Measurements from ENCODE around the gene ECE2. TPM values are rescaled to one million over a fixed set of nuclear protein-coding genes. Genes with fewer than 3 reads are reported as not detected.
A peak's percentile ranks its signal among the peaks of the same experiment; 100 is the strongest.

ECE2 gene
- total RNA-seq, 2 experiments from 2014 or later, result not detected

DNA sequence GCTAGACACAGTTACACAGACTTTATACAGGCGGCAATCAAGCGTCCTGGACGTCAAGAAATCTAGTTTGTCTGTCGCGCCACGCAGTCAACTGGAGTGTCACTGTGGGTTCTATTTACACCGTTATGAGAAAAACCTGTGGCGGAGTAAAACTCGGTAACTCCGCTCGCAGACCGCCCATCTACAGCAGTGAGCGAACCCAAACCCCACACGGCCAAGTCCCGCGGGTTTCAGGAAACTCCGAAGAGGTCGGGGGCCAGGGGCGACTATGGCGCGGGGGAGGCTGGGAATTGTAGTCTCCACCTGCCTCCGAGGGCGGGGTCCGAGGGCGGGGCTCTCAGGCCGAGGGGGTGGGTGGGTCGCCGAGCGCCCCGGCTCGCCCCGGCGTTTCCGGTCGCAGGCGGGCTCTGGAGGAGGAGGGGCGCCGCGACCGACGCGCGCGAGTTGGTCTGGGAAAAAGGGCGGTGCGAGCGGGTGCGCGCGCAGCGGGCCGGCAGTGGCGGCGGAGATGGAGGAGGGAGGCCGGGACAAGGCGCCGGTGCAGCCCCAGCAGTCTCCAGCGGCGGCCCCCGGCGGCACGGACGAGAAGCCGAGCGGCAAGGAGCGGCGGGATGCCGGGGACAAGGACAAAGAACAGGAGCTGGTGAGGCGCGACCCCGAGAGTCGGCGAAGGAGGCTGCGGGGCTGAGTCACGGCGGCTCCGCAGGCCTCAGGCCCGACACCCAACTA, 23.1 kb downstream of the ECE2 start, which contains the start of gene PSMD2:
PSMD2 (plus strand) TSS at position 483 of the 729 bp plus-strand sequence; CDS start at position 509, 26 bp downstream.
- ChIA-PET POLR2A (interaction anchor here (0.6 kb wide), 1 partner anchor 15 kb away, joined by 3 read pairs; no protein-coding TSS in a partner anchor), CTCF (interaction anchor here (1.0 to 1.3 kb wide), 2 partner anchors 49 to 139 kb away, joined by 4 read pairs; partner anchors contain the start of gene EEF1AKMT4)
- ATAC-seq (ENCODE audit: poor library complexity), result peak; percentile 93

DNA sequence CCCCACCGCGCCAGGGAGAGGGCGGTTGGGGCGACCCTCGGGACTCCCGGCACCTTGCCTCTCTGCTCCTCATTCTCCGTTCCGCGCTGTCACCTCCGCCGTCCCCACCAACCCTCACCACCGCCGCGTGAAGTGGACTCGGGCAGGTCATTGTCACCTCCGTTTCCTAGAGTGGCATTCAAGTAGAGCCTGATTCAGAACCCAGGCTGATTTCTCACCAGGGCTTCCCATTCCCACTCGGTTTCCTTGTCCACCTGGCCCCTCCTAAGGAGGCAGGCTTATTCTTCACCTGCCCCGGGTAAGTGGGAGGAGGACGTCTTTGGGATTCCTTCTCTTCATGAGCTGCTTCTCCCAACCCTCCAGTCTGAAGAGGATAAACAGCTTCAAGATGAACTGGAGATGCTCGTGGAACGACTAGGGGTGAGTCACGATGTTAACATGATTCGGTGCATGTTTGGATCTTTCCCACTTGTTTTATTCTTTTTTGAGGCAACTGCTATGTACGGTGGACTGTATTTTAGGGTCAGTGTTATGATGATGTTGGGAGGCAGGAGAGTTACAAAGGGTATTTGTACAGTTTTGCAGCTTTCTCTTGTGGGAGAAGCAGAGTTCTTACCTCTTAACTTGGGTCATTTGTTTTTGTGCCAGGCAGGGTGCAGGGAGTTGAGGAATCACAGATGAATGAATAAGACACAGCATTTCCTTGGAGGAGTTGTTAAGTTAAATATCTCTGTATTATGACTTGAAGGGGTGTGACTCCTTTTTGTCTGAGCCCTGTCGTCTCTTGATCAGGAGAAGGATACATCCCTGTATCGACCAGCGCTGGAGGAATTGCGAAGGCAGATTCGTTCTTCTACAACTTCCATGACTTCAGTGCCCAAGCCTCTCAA, 23.9 kb downstream of the ECE2 start:
- Mint-ChIP-seq H3K9me3 (no peaks in the 10 kb centered on the region), H3K27ac (peak overlapping the region; percentile 91), H3K36me3 (ENCODE audit: low read depth) (peaks cover 57% of the 10 kb centered on the region), H3K4me1 (ENCODE audit: low read depth) (peaks cover 26% of the 10 kb centered on the region), H3K4me3 (peak overlapping the region; percentile 96), H3K27me3 (no peaks in the 10 kb centered on the region)
- intact Hi-C loops (cut with DNase I, micrococcal nuclease), result loop anchor here (1.0 to 5.0 kb wide), 11 partner anchors 15 to 1502 kb away; partner anchors contain the start of genes AP2M1 (in 2 of the 2), EIF4G1 (in 2 of the 2), ABCC5 (in 1 of the 2) and CAMK2N2 (in 1 of the 2)
- Histone ChIP-seq H3K36me3 (ENCODE audit: insufficient read depth, low read length) (peaks cover 48% of the 10 kb centered on the region), H3K9me3 (ENCODE audit: control insufficient read depth in 1 of 2, insufficient read depth in 1 of 2, low read length in 2 of 2) (no peaks in the 10 kb centered on the region), H3K4me1 (ENCODE audit: insufficient read depth, low read length) (peaks cover 24% of the 10 kb centered on the region), H3K27me3 (ENCODE audit: control insufficient read depth in 1 of 2, insufficient read depth in 2 of 2, low read length in 2 of 2) (no peaks in the 10 kb centered on the region), H3K4me3 (ENCODE audit: low read length) (peak overlapping the region; percentile 95), H3K27ac (ENCODE audit: low read depth in 1 of 2, low read length in 2 of 2) (peak overlapping the region; percentile 48 to 65)
- TF ChIP-seq, protein P1, sequence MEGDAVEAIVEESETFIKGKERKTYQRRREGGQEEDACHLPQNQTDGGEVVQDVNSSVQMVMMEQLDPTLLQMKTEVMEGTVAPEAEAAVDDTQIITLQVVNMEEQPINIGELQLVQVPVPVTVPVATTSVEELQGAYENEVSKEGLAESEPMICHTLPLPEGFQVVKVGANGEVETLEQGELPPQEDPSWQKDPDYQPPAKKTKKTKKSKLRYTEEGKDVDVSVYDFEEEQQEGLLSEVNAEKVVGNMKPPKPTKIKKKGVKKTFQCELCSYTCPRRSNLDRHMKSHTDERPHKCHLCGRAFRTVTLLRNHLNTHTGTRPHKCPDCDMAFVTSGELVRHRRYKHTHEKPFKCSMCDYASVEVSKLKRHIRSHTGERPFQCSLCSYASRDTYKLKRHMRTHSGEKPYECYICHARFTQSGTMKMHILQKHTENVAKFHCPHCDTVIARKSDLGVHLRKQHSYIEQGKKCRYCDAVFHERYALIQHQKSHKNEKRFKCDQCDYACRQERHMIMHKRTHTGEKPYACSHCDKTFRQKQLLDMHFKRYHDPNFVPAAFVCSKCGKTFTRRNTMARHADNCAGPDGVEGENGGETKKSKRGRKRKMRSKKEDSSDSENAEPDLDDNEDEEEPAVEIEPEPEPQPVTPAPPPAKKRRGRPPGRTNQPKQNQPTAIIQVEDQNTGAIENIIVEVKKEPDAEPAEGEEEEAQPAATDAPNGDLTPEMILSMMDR (IDR thresholded peaks at IDR 0.05), result no peak
- ChIA-PET POLR2A (interaction anchor here (0.6 kb wide), 1 partner anchor 14 kb away, joined by 3 read pairs; no protein-coding TSS in a partner anchor), CTCF (no interaction called here)
- ATAC-seq (ENCODE audit: poor library complexity) (no peak), DNase-seq (no peak)

More for the DNA sequence above, 23.1 kb downstream of the ECE2 start, which contains the start of gene PSMD2:
- no peaks in the 10 kb centered on the region for H3K9me3 ChIP-seq (ENCODE audit: control insufficient read depth in 1 of 2, insufficient read depth in 1 of 2, low read length in 2 of 2)
- Mint-ChIP-seq H3K4me1 (ENCODE audit: low read depth) (peaks cover 26% of the 10 kb centered on the region), H3K9me3 (no peaks in the 10 kb centered on the region), H3K4me3 (peak within 1 kb of the TSS; percentile 96), H3K27ac (peak within 1 kb of the TSS; percentile 91), H3K27me3 (no peaks in the 10 kb centered on the region), H3K36me3 (ENCODE audit: low read depth) (peaks cover 49% of the 10 kb centered on the region)
- H3K4me3 ChIP-seq (ENCODE audit: low read length), result peak within 1 kb of the TSS; percentile 95
- H3K27me3 ChIP-seq (ENCODE audit: control insufficient read depth in 1 of 2, insufficient read depth in 2 of 2, low read length in 2 of 2), result no peaks in the 10 kb centered on the region
- intact Hi-C loops (cut with DNase I, micrococcal nuclease), result loop anchor here (1.0 to 5.0 kb wide), 12 partner anchors 15 to 1502 kb away; partner anchors contain the start of genes AP2M1 (in 2 of the 2), EIF4G1 (in 2 of the 2), ABCC5 (in 1 of the 2) and ABCF3 (in 1 of the 2)
- H3K4me1 ChIP-seq (ENCODE audit: insufficient read depth, low read length), result peaks cover 24% of the 10 kb centered on the region
- peak within 1 kb of the TSS; percentile 60 to 86 for H3K27ac ChIP-seq (ENCODE audit: low read depth in 1 of 2, low read length in 2 of 2)
- TF ChIP-seq, protein P1 (IDR thresholded peaks at IDR 0.05), result no peak
- peak; percentile 94 to 99 (median 98) for DNase-seq
- peaks cover 39% of the 10 kb centered on the region for H3K36me3 ChIP-seq (ENCODE audit: insufficient read depth, low read length)

DNA sequence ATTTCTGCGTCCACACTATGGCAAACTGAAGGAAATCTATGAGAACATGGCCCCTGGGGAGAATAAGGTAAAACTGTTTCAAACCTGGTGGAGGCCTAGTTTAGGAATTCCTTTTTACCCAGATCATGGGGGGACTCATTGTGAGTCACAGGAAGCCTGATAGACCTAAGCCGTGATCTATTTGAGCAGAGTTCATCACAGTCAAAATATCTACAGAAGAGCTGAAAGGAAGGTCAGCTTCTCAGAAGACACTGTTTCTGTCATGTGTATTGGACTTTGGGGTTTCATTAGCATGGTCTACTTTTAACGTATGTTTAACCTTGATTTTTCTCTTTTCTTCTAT, 24.5 kb downstream of the ECE2 start:
- Mint-ChIP-seq H3K9me3 (no peaks in the 10 kb centered on the region), H3K27me3 (no peaks in the 10 kb centered on the region), H3K4me3 (peak overlapping the region; percentile 96), H3K27ac (peak overlapping the region; percentile 91), H3K36me3 (ENCODE audit: low read depth) (peaks cover 61% of the 10 kb centered on the region), H3K4me1 (ENCODE audit: low read depth) (peaks cover 26% of the 10 kb centered on the region)
- TF ChIP-seq, protein P1 (IDR thresholded peaks at IDR 0.05), result no peak
- no peak for ATAC-seq (ENCODE audit: poor library complexity)
- ChIA-PET CTCF (interaction anchor here (0.6 kb wide), 1 partner anchor 62 kb away, joined by 3 read pairs; no protein-coding TSS in a partner anchor), POLR2A (no interaction called here)
- Histone ChIP-seq H3K4me1 (ENCODE audit: insufficient read depth, low read length) (peaks cover 24% of the 10 kb centered on the region), H3K27ac (ENCODE audit: low read depth in 1 of 2, low read length in 2 of 2) (no peak overlapping the region), H3K27me3 (ENCODE audit: control insufficient read depth in 1 of 2, insufficient read depth in 2 of 2, low read length in 2 of 2) (no peaks in the 10 kb centered on the region), H3K4me3 (ENCODE audit: low read length) (no peak overlapping the region), H3K9me3 (ENCODE audit: control insufficient read depth in 1 of 2, insufficient read depth in 1 of 2, low read length in 2 of 2) (no peaks in the 10 kb centered on the region), H3K36me3 (ENCODE audit: insufficient read depth, low read length) (peaks cover 53% of the 10 kb centered on the region)
- DNase-seq, result no peak
- intact Hi-C loops (cut with DNase I, micrococcal nuclease), result no loop called here
